Keratinocyte (primary cell): ENCODE data around the gene SNN.

Source experiments
- EZH2 ChIP-seq: IDR thresholded peaks from one replicate; pipeline ENCODE4 v1.6.1; 2012; ENCODE audit warnings: inconsistent platforms, mild to moderate bottlenecking, low read length, moderate library complexity
- TF ChIP-seq, protein P1 (sequence below), 3 experiments: IDR thresholded peaks in 1 of 3; conservative IDR thresholded peaks in 1 of 3; optimal IDR thresholded peaks in 1 of 3; 2 replicates in 2 of 3; 3 replicates in 1 of 3; pipeline versions ENCODE3 to v1.5.1; 2011; ENCODE audit warnings: low read length in 3 of 3, mild to moderate bottlenecking in 3 of 3, moderate library complexity in 2 of 3, control low read depth in 1 of 3, inconsistent platforms in 1 of 3; ENCODE audit not compliant: insufficient read depth in 2 of 3; ENCODE audit errors: extremely low read depth in 1 of 3

DNA sequence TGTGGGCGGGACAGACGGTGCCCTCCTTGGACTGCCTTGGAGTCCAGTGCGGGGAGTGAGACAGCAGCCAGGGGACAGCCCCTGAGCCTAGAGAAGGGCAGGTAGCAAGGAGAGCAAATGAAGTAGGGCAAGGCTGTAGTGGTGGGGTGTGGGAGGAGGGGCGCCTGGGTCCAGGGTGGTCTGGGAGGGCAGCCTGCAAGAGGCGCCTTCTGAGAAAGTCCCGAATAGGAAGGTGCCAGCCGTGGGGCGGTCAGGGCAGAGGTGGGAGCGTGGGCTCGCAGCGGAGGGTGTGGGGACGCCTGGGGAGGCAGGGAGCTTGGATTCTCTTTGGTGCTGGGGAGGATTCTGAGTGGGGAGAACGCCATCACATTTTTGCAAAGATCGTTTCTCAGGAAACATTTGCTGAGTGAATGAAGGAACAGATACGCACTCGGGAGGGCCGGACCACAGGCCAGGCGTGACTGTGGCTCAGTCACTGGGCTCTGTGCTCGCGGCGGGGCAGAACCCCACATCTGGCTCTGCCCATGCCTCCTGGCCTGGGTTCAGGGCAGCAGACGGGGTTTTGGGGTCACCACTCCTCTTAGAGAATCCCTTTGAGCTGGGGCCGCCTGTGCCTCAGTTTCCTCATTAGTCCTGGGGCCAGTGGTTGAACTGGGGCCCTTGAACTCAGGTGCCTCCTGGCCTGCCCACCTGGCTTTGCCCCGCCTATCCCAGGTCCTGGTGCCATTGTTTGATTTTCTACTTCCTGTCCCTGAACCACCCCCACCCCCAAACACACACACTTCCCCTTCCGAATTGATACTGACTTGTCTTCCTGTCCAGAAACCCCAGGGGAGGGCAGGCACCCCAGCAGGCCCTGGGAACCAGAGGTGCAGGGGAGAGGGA is 4.2 kb downstream of the SNN start:
- TF ChIP-seq, protein P1, sequence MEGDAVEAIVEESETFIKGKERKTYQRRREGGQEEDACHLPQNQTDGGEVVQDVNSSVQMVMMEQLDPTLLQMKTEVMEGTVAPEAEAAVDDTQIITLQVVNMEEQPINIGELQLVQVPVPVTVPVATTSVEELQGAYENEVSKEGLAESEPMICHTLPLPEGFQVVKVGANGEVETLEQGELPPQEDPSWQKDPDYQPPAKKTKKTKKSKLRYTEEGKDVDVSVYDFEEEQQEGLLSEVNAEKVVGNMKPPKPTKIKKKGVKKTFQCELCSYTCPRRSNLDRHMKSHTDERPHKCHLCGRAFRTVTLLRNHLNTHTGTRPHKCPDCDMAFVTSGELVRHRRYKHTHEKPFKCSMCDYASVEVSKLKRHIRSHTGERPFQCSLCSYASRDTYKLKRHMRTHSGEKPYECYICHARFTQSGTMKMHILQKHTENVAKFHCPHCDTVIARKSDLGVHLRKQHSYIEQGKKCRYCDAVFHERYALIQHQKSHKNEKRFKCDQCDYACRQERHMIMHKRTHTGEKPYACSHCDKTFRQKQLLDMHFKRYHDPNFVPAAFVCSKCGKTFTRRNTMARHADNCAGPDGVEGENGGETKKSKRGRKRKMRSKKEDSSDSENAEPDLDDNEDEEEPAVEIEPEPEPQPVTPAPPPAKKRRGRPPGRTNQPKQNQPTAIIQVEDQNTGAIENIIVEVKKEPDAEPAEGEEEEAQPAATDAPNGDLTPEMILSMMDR (optimal IDR thresholded peaks at IDR 0.05 in 1 of 3, IDR thresholded peaks at IDR 0.05 in 1 of 3, conservative IDR thresholded peaks at IDR 0.05 in 1 of 3; ENCODE audit: extremely low read depth in 1 of 3, insufficient read depth in 2 of 3, low read length in 3 of 3), result no peak
- TF ChIP-seq EZH2, result no peak
